K562 (cell line): ENCODE data around the gene RAPSN. TPM values are rescaled to one million over a fixed set of nuclear protein-coding genes. Genes with fewer than 3 reads are reported as not detected.

Source experiments
- ATAC-seq: fragments of 200-7000 bp; cut with Tn5 transposase; 3 replicates; pipeline ENCODE4 v1.9.1; 2020; ENCODE audit warnings: moderate library complexity
- BruUV-seq: library from RNA; stranded (reverse); fragments of 400-500 nt; replicated peaks from 2 replicates; lab custom pipeline; 2021; lab: Mats Ljungman, UMichigan
- CTCF ChIA-PET: fragments of 300-600 bp; formaldehyde crosslinking; extraction: SDS; loops from one replicate; lab custom pipeline; 2021; ENCODE audit warnings: low intra/inter-chr PET ratio; lab: Yijun Ruan, JAX
- POLR2A ChIA-PET: fragments of 300-600, 350-650 bp; sonication (Branson Sonifier 250); formaldehyde crosslinking; extraction: SDS; loops from one replicate; lab custom pipeline; 2021; ENCODE audit warnings: antibody characterized with exemption, inconsistent platforms; lab: Yijun Ruan, JAX
- DNase-seq, 4 experiments: peaks; one replicate each; pipeline versions ENCODE4 v3.0.0 to v3.0.0-alpha.2; 2011 to 2018; ENCODE audit warnings: low spot score in 3 of 4, mixed read lengths in 3 of 4; ENCODE audit errors: extremely low read depth in 1 of 4
- FAIRE-seq: peaks from 2 replicates; lab custom pipeline; 2011; peaks lifted over from hg19 to GRCh38; lab: Jason Lieb, UNC
- H2AFZ ChIP-seq: 2 replicates; pipeline ENCODE4 v1.6.0; 2011; ENCODE audit warnings: low read depth, low read length, control low read depth, inconsistent platforms
- H3K27ac ChIP-seq: fragments of 200-600 bp; 3 replicates; pipeline ENCODE4 v1.8.0; 2011; ENCODE audit warnings: low read depth, mild to moderate bottlenecking, control low read depth, inconsistent platforms, low read length, moderate library complexity, mixed read lengths; ENCODE audit errors: extremely low read depth
- H3K27me3 ChIP-seq, 2 experiments: fragments of 300-600 bp in 1 of 2; 2 replicates in 1 of 2; 3 replicates in 1 of 2; pipeline versions ENCODE4 v1.6.0 to v1.8.0; 2011; ENCODE audit warnings: inconsistent platforms in 2 of 2, low read length in 2 of 2, mild to moderate bottlenecking in 1 of 2, mixed read lengths in 1 of 2, moderate library complexity in 1 of 2; ENCODE audit not compliant: control insufficient read depth in 2 of 2, insufficient read depth in 2 of 2
- H3K36me3 ChIP-seq: fragments of 300-600 bp; 3 replicates; pipeline ENCODE4 v1.8.0; 2011; ENCODE audit warnings: mild to moderate bottlenecking, low read length, inconsistent platforms; ENCODE audit not compliant: control insufficient read depth, insufficient read depth
- H3K4me1 ChIP-seq, 2 experiments: fragments of 200-600 bp in 1 of 2; replicated peaks in 1 of 2; 2 replicates in 1 of 2; 3 replicates in 1 of 2; pipeline versions ENCODE4 v1.5.1 to v1.8.0; 2011; ENCODE audit warnings: inconsistent platforms in 2 of 2, low read length in 2 of 2, mild to moderate bottlenecking in 1 of 2, mixed read lengths in 1 of 2, moderate library complexity in 1 of 2; ENCODE audit not compliant: control insufficient read depth in 2 of 2, insufficient read depth in 2 of 2
- H3K4me2 ChIP-seq: 2 replicates; pipeline ENCODE4 v1.6.1; 2011; ENCODE audit warnings: low read length, control low read depth, inconsistent platforms, mixed read lengths; ENCODE audit not compliant: insufficient read depth
- H3K4me3 ChIP-seq: fragments of 200-600 bp; sonication (generic), shearing (Covaris generic); 2 replicates; pipeline ENCODE4 v1.5.1; 2016; ENCODE audit warnings: control low read depth, inconsistent platforms
- H3K79me2 ChIP-seq: fragments of 200-600 bp; 3 replicates; pipeline ENCODE4 v1.8.0; 2011; ENCODE audit warnings: low read length, inconsistent platforms; ENCODE audit not compliant: control insufficient read depth, insufficient read depth
- H3K9ac ChIP-seq, 2 experiments: 2 replicates each; pipeline versions ENCODE4 v1.6.0 to v1.6.1; 2011; ENCODE audit warnings: low read depth in 2 of 2, low read length in 2 of 2, control low read depth in 1 of 2, inconsistent platforms in 1 of 2, mild to moderate bottlenecking in 1 of 2, mixed read lengths in 1 of 2; ENCODE audit not compliant: insufficient read depth in 1 of 2
- H3K9me1 ChIP-seq: one replicate; pipeline ENCODE4 v1.6.0; 2011; ENCODE audit warnings: inconsistent platforms, mild to moderate bottlenecking, low read length, moderate library complexity; ENCODE audit not compliant: control insufficient read depth, insufficient read depth
- H3K9me3 ChIP-seq: replicated peaks from 2 replicates; pipeline ENCODE4 v1.5.1; 2011; ENCODE audit warnings: low read depth, low read length, inconsistent platforms; ENCODE audit not compliant: control insufficient read depth, insufficient read depth
- H4K20me1 ChIP-seq: replicated peaks from 2 replicates; pipeline ENCODE4 v1.6.1; 2011; ENCODE audit warnings: low read length, inconsistent platforms, mixed read lengths; ENCODE audit not compliant: control insufficient read depth, insufficient read depth
- CHD1 ChIP-seq: fragments of 200-600 bp; sonication (generic); IDR thresholded peaks from one replicate; pipeline ENCODE4 v1.6.1; 2012; ENCODE audit warnings: mild to moderate bottlenecking, moderate library complexity, low read length, inconsistent platforms
- ELF4 ChIP-seq: fragments of 450-650 bp; formaldehyde crosslinking; IDR thresholded peaks from 2 replicates; pipeline ENCODE4 v1.4.0; 2022; ENCODE audit warnings: missing genetic modification characterization
- FUS ChIP-seq: fragments of 200-400 bp; formaldehyde crosslinking; optimal IDR thresholded peaks from 2 replicates; pipeline ENCODE3; 2017; ENCODE audit warnings: low read depth, low read length
- HOXB6 ChIP-seq: fragments of 250-450 bp; sonication (Bioruptor Pico); IDR thresholded peaks from 2 replicates; pipeline ENCODE4 v1.5.1; 2022; ENCODE audit warnings: mild to moderate bottlenecking, borderline replicate concordance
- KDM4B ChIP-seq, 2 experiments: fragments of 450-650 bp in 1 of 2; sonication (generic) in 1 of 2; IDR thresholded peaks; 2 replicates each; pipeline ENCODE4 v1.6.1; 2016 to 2017; ENCODE audit warnings: borderline replicate concordance in 2 of 2, antibody characterized with exemption in 1 of 2, low read depth in 1 of 2, mild to moderate bottlenecking in 1 of 2
- KLF13 ChIP-seq: fragments of 450-650 bp; IDR thresholded peaks from 2 replicates; pipeline ENCODE4 v1.6.1; 2016; ENCODE audit warnings: missing genetic modification characterization, low read depth, mild to moderate bottlenecking, missing compliant biosample characterization, moderate library complexity, borderline replicate concordance
- NCOA1 ChIP-seq: fragments of 450-650 bp; IDR thresholded peaks from 2 replicates; pipeline ENCODE4 v1.6.1; 2016; ENCODE audit warnings: low read depth
- NCOA6 ChIP-seq: fragments of 450-650 bp; IDR thresholded peaks from 2 replicates; pipeline ENCODE4 v1.6.1; 2017; ENCODE audit warnings: mild to moderate bottlenecking
- NELFE ChIP-seq: IDR thresholded peaks from 2 replicates; pipeline ENCODE4 v1.6.1; 2011; ENCODE audit warnings: mild to moderate bottlenecking; ENCODE audit not compliant: insufficient read depth, insufficient read length
- NR3C1 ChIP-seq: sonication (generic); formaldehyde crosslinking; IDR thresholded peaks from 2 replicates; pipeline ENCODE4 v1.8.1; 2022; ENCODE audit warnings: missing genetic modification reagents
- PTRF ChIP-seq: fragments of 450-650 bp; IDR thresholded peaks from 2 replicates; pipeline ENCODE4 v1.6.1; 2016; ENCODE audit warnings: mild to moderate bottlenecking, missing genetic modification characterization, missing compliant biosample characterization
- ZEB2 ChIP-seq: fragments of 450-650 bp; IDR thresholded peaks from 2 replicates; pipeline ENCODE4 v1.6.1; 2016
- ZNF41 ChIP-seq: fragments of 250-450 bp; sonication (Bioruptor Pico); conservative IDR thresholded peaks from 2 replicates; pipeline ENCODE4 v1.4.0; 2020; ENCODE audit warnings: mild to moderate bottlenecking
- ZNF445 ChIP-seq: fragments of 250-450 bp; sonication (Bioruptor Pico); IDR thresholded peaks from 2 replicates; pipeline ENCODE4 v1.4.0; 2020; ENCODE audit warnings: low read depth, mild to moderate bottlenecking, moderate library complexity
- ZNF717 ChIP-seq: fragments of 250-450 bp; sonication (Bioruptor Pico); IDR thresholded peaks from 2 replicates; pipeline ENCODE4 v1.5.0; 2021
- WGBS: fragments of 100-300 bp; shearing (Covaris generic); methylation state at CpG from one replicate; pipeline ENCODE4 v1.1.6; 2016; ENCODE audit warnings: low coverage, mixed read lengths; ENCODE audit not compliant: insufficient coverage; ENCODE audit errors: missing lambda C conversion rate; 5-methylcytosine and 5-hydroxymethylcytosine counted together
- in situ Hi-C: fragments of 300-500 bp; cut with MboI; formaldehyde crosslinking; loops from 4 replicates; pipeline ENCODE4 v1.15.0; 2018; ENCODE audit warnings: inconsistent platforms, mixed read lengths
- intact Hi-C: fragments of 100-400 bp; cut with micrococcal nuclease; formaldehyde crosslinking; loops from 2 replicates; pipeline ENCODE4 v1.14.2; 2022
- polyA plus RNA-seq, 8 experiments: library from polyadenylated mRNA; depleted of rRNA in 4 of 8; stranded (reverse) in 5 of 8; unstranded in 3 of 8; fragments of >200 nt; fragmentation: Nextera tagmentation in 2 of 8; fragmentation: Illumina TruSeq in 1 of 8; extraction: Ambion mirVana in 2 of 8; extraction: Trizol in 1 of 8; gene quantifications; 2 replicates each; pipeline versions ENCODE4 v1.2.1 to v1.2.3, GENCODE V29; 2011 to 2014; ENCODE audit warnings: inconsistent platforms in 1 of 8, missing spikeins in 1 of 8
- total RNA-seq, 7 experiments: library from RNA; depleted of rRNA in 6 of 7; stranded (reverse); fragments of >200 nt in 6 of 7; fragmentation: Illumina TruSeq in 2 of 7; extraction: Trizol in 2 of 7; gene quantifications; 2 replicates each; pipeline versions ENCODE4 v1.2.1 to v1.2.3, GENCODE V29; 2011 to 2021; ENCODE audit warnings: low replicate concordance in 1 of 7
- TF ChIP-seq, protein P1 (sequence below): fragments of 250-450 bp; sonication (Bioruptor Pico); IDR thresholded peaks from 2 replicates; pipeline ENCODE4 v1.4.0; 2020; ENCODE audit warnings: borderline replicate concordance
- TF ChIP-seq, protein P2 (sequence below): fragments of 250-450 bp; sonication (Bioruptor Pico); IDR thresholded peaks from 2 replicates; pipeline ENCODE4 v1.5.0; 2020; ENCODE audit warnings: mild to moderate bottlenecking, borderline replicate concordance
- TF ChIP-seq, protein P3 (sequence below): sonication (generic); IDR thresholded peaks from 2 replicates; pipeline ENCODE4 v1.6.1; 2016

RAPSN gene
- total and polyA plus RNA-seq, 9 of the 15 experiments (the other 6 are each of a cell fraction or from before 2014, with no cell fraction given), result 0.06 to 0.11 TPM; not detected in 7

DNA sequence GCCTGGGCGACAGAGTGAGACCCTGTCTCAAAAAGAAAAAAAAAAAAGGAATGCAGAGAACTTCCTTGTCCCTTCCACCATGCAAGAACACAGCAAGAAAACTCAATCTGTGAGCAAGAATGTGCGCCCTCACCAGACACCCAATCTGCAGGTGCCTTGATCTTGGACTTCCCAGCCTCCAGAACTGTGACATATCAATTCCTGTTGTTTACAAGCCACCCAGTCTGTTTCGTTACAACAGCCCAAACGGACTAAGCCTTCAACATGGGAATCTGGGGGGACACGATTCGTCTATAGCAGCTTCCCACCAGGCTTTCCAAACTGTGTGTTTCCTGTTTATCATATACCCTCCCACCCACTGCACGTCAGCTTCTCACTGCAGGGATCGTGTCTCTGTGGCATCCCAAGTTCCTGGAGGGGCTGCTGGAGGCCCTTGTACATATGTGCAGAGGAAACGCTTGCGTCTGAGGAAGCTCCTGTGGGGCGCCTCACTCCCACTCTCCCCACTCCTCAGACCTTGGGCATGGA lies 11.7 kb downstream of the RAPSN start:
- DNase-seq (no peak), ATAC-seq (no peak), FAIRE-seq (no peak)
- Histone ChIP-seq H3K9me1 (no peaks in the 10 kb centered on the region), H3K9me3 (no peaks in the 10 kb centered on the region), H3K79me2 (no peaks in the 10 kb centered on the region), H3K27me3 (no peaks in the 10 kb centered on the region), H3K36me3 (no peaks in the 10 kb centered on the region), H3K27ac (no peak overlapping the region), H3K9ac (no peak overlapping the region), H4K20me1 (no peaks in the 10 kb centered on the region), H3K4me3 (no peak overlapping the region), H2AFZ (no peak overlapping the region), H3K4me1 (peaks cover 0 to 9% of the 10 kb centered on the region in 2 experiments; a peak in 1 of 5 replicates), H3K4me2 (no peak overlapping the region)
- WGBS, result 42% methylated on average over 10 of the region's 11 CpGs
- TF ChIP-seq, protein P1, sequence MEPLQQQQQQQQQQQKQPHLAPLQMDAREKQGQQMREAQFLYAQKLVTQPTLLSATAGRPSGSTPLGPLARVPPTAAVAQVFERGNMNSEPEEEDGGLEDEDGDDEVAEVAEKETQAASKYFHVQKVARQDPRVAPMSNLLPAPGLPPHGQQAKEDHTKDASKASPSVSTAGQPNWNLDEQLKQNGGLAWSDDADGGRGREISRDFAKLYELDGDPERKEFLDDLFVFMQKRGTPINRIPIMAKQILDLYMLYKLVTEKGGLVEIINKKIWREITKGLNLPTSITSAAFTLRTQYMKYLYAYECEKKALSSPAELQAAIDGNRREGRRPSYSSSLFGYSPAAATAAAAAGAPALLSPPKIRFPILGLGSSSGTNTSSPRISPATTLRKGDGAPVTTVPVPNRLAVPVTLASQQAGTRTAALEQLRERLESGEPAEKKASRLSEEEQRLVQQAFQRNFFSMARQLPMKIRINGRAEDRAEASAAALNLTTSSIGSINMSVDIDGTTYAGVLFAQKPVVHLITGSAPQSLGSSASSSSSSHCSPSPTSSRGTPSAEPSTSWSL (CRISPR knock-in tag), result no peak
- TF ChIP-seq ZEB2, result no peak
- no peak for TF ChIP-seq NCOA1
- no peak for TF ChIP-seq KLF13 (tag)
- no peak for TF ChIP-seq NCOA6
- TF ChIP-seq ZNF717, result no peak
- TF ChIP-seq ZNF445 (CRISPR knock-in tag), result no peak
- TF ChIP-seq, protein P2, sequence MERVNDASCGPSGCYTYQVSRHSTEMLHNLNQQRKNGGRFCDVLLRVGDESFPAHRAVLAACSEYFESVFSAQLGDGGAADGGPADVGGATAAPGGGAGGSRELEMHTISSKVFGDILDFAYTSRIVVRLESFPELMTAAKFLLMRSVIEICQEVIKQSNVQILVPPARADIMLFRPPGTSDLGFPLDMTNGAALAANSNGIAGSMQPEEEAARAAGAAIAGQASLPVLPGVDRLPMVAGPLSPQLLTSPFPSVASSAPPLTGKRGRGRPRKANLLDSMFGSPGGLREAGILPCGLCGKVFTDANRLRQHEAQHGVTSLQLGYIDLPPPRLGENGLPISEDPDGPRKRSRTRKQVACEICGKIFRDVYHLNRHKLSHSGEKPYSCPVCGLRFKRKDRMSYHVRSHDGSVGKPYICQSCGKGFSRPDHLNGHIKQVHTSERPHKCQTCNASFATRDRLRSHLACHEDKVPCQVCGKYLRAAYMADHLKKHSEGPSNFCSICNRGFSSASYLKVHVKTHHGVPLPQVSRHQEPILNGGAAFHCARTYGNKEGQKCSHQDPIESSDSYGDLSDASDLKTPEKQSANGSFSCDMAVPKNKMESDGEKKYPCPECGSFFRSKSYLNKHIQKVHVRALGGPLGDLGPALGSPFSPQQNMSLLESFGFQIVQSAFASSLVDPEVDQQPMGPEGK (CRISPR knock-in tag), result no peak
- no peak for TF ChIP-seq NR3C1
- no peak for TF ChIP-seq ZNF41 (CRISPR knock-in tag)
- no peak for TF ChIP-seq KDM4B (IDR thresholded peaks at IDR 0.05; ENCODE audit: borderline replicate concordance in 2 of 2, low read depth in 1 of 2)
- TF ChIP-seq FUS, result no peak
- TF ChIP-seq PTRF (tag), result no peak
- no peak for TF ChIP-seq CHD1
- TF ChIP-seq ELF4 (CRISPR knock-in tag), result no peak
- TF ChIP-seq NELFE, result no peak
- TF ChIP-seq, protein P3, sequence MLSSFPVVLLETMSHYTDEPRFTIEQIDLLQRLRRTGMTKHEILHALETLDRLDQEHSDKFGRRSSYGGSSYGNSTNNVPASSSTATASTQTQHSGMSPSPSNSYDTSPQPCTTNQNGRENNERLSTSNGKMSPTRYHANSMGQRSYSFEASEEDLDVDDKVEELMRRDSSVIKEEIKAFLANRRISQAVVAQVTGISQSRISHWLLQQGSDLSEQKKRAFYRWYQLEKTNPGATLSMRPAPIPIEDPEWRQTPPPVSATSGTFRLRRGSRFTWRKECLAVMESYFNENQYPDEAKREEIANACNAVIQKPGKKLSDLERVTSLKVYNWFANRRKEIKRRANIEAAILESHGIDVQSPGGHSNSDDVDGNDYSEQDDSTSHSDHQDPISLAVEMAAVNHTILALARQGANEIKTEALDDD, result no peak
- no peak for TF ChIP-seq HOXB6 (CRISPR knock-in tag)
- intact Hi-C loops (no loop called here), in situ Hi-C loops (no loop called here)
- no TSS peak for BruUV-seq
- CTCF ChIA-PET, result no interaction called here
- POLR2A ChIA-PET, result interaction anchor here (1.1 kb wide), 1 partner anchor 11 kb away, joined by 3 read pairs; the partner anchor contains the start of gene PSMC3
